Panc1 (cell line): ENCODE data around the gene METTL2B.
"Not testable (repeated sequence)": the region's sequence is repeated elsewhere in the genome, so short reads cannot be mapped to it uniquely, and the experiment has no call there.

Experiments
- POLR2AphosphoS5 ChIP-seq: IDR thresholded peaks from 2 replicates; pipeline ENCODE4 v1.6.1; 2012; ENCODE audit warnings: mild to moderate bottlenecking, low read depth, low read length, moderate library complexity
- SIN3A ChIP-seq: IDR thresholded peaks from 2 replicates; pipeline ENCODE4 v1.6.1; 2012; ENCODE audit warnings: low read depth, mild to moderate bottlenecking, low read length, moderate library complexity, borderline replicate concordance; ENCODE audit not compliant: insufficient read depth
- TF ChIP-seq, protein P1 (sequence below): fragments of 450-650 bp; IDR thresholded peaks from 2 replicates; pipeline ENCODE4 v1.5.1; 2017; ENCODE audit warnings: mild to moderate bottlenecking
- TF ChIP-seq, protein P2 (sequence below), 2 experiments: IDR thresholded peaks; 2 replicates each; pipeline ENCODE4 v1.6.1; 2011 to 2012; ENCODE audit warnings: low read depth in 2 of 2, control low read depth in 1 of 2, low read length in 1 of 2, mild to moderate bottlenecking in 1 of 2, moderate library complexity in 1 of 2; ENCODE audit not compliant: insufficient read depth in 1 of 2

DNA sequence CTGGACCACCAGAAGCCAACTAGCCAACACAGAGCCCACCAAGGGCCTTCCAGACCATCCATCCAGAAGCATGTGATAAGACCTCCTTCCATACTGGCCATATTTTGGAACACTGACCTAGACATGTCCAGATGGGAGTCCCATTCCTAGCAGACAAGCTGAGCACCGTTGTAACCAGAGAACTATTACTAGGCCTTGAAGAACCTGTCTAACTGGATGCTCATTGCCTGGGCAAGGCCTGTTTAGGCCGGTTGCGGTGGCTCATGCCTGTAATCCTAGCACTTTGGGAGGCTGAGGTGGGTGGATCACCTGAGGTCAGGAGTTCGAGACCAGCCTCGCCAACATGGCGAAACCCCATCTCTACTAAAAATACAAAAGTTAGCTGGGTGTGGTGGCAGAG lies 19.2 kb upstream of the METTL2B start:
- TF ChIP-seq, protein P1, sequence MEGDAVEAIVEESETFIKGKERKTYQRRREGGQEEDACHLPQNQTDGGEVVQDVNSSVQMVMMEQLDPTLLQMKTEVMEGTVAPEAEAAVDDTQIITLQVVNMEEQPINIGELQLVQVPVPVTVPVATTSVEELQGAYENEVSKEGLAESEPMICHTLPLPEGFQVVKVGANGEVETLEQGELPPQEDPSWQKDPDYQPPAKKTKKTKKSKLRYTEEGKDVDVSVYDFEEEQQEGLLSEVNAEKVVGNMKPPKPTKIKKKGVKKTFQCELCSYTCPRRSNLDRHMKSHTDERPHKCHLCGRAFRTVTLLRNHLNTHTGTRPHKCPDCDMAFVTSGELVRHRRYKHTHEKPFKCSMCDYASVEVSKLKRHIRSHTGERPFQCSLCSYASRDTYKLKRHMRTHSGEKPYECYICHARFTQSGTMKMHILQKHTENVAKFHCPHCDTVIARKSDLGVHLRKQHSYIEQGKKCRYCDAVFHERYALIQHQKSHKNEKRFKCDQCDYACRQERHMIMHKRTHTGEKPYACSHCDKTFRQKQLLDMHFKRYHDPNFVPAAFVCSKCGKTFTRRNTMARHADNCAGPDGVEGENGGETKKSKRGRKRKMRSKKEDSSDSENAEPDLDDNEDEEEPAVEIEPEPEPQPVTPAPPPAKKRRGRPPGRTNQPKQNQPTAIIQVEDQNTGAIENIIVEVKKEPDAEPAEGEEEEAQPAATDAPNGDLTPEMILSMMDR, result not testable (repeated sequence)
- TF ChIP-seq POLR2AphosphoS5, SIN3A: not testable (repeated sequence)
- TF ChIP-seq, protein P2, sequence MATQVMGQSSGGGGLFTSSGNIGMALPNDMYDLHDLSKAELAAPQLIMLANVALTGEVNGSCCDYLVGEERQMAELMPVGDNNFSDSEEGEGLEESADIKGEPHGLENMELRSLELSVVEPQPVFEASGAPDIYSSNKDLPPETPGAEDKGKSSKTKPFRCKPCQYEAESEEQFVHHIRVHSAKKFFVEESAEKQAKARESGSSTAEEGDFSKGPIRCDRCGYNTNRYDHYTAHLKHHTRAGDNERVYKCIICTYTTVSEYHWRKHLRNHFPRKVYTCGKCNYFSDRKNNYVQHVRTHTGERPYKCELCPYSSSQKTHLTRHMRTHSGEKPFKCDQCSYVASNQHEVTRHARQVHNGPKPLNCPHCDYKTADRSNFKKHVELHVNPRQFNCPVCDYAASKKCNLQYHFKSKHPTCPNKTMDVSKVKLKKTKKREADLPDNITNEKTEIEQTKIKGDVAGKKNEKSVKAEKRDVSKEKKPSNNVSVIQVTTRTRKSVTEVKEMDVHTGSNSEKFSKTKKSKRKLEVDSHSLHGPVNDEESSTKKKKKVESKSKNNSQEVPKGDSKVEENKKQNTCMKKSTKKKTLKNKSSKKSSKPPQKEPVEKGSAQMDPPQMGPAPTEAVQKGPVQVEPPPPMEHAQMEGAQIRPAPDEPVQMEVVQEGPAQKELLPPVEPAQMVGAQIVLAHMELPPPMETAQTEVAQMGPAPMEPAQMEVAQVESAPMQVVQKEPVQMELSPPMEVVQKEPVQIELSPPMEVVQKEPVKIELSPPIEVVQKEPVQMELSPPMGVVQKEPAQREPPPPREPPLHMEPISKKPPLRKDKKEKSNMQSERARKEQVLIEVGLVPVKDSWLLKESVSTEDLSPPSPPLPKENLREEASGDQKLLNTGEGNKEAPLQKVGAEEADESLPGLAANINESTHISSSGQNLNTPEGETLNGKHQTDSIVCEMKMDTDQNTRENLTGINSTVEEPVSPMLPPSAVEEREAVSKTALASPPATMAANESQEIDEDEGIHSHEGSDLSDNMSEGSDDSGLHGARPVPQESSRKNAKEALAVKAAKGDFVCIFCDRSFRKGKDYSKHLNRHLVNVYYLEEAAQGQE (IDR thresholded peaks at IDR 0.05; ENCODE audit: insufficient read depth in 1 of 2, low read depth in 2 of 2, low read length in 1 of 2), result not testable (repeated sequence)
